ENCODE results near the gene RAB1A. TPM values are rescaled to one million over a fixed set of nuclear protein-coding genes. Genes with fewer than 3 reads are reported as not detected.

Gene RAB1A
- total and polyA plus RNA-seq, 2 of the 13 experiments (the other 11 are each of a cell fraction or from before 2014, with no cell fraction given) = 206 to 226 TPM

GRCh38 chr2:65064728-65065552 is 65.0 kb downstream of the RAB1A start (continued):
- TF ChIP-seq FOSL1 (CRISPR knock-in tag; IDR thresholded peaks at IDR 0.05; ENCODE audit: borderline replicate concordance) = peak; percentile 69; the same call in 1 of the 2 replicates
- no peak for TF ChIP-seq FLYWCH1 (CRISPR knock-in tag; IDR thresholded peaks at IDR 0.05)
- no peak for TF ChIP-seq ZNF883 (CRISPR knock-in tag; IDR thresholded peaks at IDR 0.05; ENCODE audit: not compliant biosample characterization)

DNA sequence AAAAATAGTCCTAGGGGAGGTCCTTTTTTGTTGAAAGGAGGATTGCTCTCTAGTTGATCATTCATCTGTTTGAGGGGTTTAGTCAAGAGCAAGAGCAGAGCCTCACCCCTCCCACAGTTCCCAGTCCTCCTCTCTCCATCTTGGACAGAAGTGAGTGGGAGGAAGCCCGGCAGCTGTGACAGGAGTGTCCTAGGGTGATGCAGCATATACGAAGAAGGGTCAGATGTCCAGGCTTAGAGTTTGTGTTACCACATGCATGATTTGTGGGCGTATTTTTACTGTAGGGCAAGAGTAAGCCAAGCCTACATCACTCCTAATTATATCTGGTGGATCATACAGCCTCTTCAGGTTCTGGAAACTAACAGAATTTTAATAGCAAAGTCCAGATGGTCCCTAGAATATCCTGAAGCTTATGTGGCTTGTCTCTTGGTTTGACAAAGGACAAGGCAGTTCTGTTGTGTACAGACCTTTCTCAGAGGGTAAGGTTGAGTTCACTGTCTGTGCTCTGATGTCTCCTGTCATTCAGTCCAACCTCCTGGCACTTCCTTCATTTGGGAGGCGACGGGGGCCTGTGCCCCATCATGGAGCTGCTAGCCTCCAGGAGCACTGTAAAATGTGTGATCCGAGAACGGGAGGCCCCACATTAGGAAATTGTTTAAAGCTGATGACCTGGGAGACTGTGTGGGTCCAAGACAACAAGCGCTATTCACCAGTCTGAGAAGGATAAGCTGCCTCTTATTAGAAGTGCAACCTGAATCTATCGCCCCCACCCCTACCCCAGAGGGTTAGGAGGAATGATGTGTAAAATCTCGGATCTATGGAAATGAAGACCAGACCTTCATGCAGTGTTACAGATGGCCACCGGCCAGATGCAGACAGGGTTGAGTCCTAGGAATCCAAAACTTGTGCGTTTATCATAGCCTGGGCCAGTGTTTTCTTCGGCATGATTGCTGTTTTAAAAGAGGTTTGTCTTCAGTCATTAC is 66.8 kb downstream of the RAB1A start:
- peaks cover 74% of the 10 kb centered on the region for H3K4me1 ChIP-seq (ENCODE audit: insufficient read depth, low read length)
- H3K27me3 ChIP-seq (ENCODE audit: control insufficient read depth in 1 of 2, insufficient read depth in 2 of 2, low read length in 2 of 2) = no peaks in the 10 kb centered on the region
- DNase-seq (ENCODE audit: low spot score) = no peak
- 90% methylated on average over 13 of the region's 13 CpGs for WGBS (ENCODE audit: low lambda C conversion rate)
- H3K9ac ChIP-seq (ENCODE audit: insufficient read depth, low read depth, low read length) = no peak overlapping the region
- no TSS peak for BruUV-seq (replicated peaks)
- TF ChIP-seq ZNF569 (CRISPR knock-in tag; IDR thresholded peaks at IDR 0.05; ENCODE audit: borderline replicate concordance) (no peak), TAF15 (IDR thresholded peaks at IDR 0.05; ENCODE audit: low read depth, low read length, poor library complexity, severe bottlenecking) (no peak), ELF3 (CRISPR knock-in tag; IDR thresholded peaks at IDR 0.05) (no peak), SIN3B (IDR thresholded peaks at IDR 0.05; ENCODE audit: low read length) (no peak), ARNT2 (CRISPR knock-in tag; IDR thresholded peaks at IDR 0.05; ENCODE audit: low read depth) (no peak), CEBPZ (IDR thresholded peaks at IDR 0.05; ENCODE audit: low read length) (no peak), POLR2A (IDR thresholded peaks at IDR 0.05; ENCODE audit: insufficient read depth in 1 of 2, low read depth in 2 of 2, low read length in 2 of 2) (no peak), SMAD3 (CRISPR knock-in tag; IDR thresholded peaks at IDR 0.05) (no peak), SMAD9 (CRISPR knock-in tag; IDR thresholded peaks at IDR 0.05) (no peak), HNRNPH1 (optimal IDR thresholded peaks at IDR 0.05; ENCODE audit: low read depth, low read length) (no peak), REPIN1 (CRISPR knock-in tag; IDR thresholded peaks at IDR 0.05; ENCODE audit: borderline replicate concordance, low read depth) (no peak), ZNF10 (CRISPR knock-in tag; IDR thresholded peaks at IDR 0.05; ENCODE audit: borderline replicate concordance, low read depth) (no peak), TAF1 (CRISPR knock-in tag; IDR thresholded peaks at IDR 0.05) (no peak)
- no peak overlapping the region for H2AFZ ChIP-seq (ENCODE audit: low read length)
- H3K4me2 ChIP-seq (ENCODE audit: low read depth, low read length) = no peak overlapping the region
- in situ Hi-C loops (cut with HindIII; ENCODE audit: extremely low pct_ligation_motif_present, low pct_unique_long_range_greater_than_20kb) (loop anchor here (25.0 kb wide), 1 partner anchor 499 kb away; no protein-coding TSS in a partner anchor), intact Hi-C loops (cut with micrococcal nuclease; ENCODE audit: unreplicated experiment) (no loop called here)
- ChIA-PET POLR2A (interaction anchor here (2.1 kb wide), 1 partner anchor 67 kb away, joined by 7 read pairs; the partner anchor contains the start of gene RAB1A), CTCF (ENCODE audit: low intra/inter-chr PET ratio, low total read pairs) (no interaction called here)
- peak; percentile 10; the same call in 2 of the 3 replicates for ATAC-seq
- no peaks in the 10 kb centered on the region for H3K9me3 ChIP-seq (ENCODE audit: low read length)
- FAIRE-seq = no peak
- peaks cover 76% of the 10 kb centered on the region for H3K79me2 ChIP-seq (ENCODE audit: insufficient read depth, low read length)
- no peaks in the 10 kb centered on the region; a peak in 1 of 5 replicates for H3K36me3 ChIP-seq (replicated peaks in 1 of 2; ENCODE audit: control insufficient read depth in 1 of 2, insufficient read depth in 2 of 2, low read length in 2 of 2)
- H3K27ac ChIP-seq (ENCODE audit: extremely low read length, insufficient read depth, low read length) = no peak overlapping the region
- H3K4me3 ChIP-seq (replicated peaks in 1 of 3; ENCODE audit: insufficient read depth in 1 of 3, low read depth in 2 of 3, low read length in 3 of 3) = no peak overlapping the region
- H4K20me1 ChIP-seq (ENCODE audit: insufficient read depth, low read length) = peaks cover 4% of the 10 kb centered on the region
